Caki2 (cell line): ENCODE data around the gene TOMM70. TPM values are rescaled to one million over a fixed set of nuclear protein-coding genes. Genes with fewer than 3 reads are reported as not detected.
"Not testable (repeated sequence)": the region's sequence is repeated elsewhere in the genome, so short reads cannot be mapped to it uniquely, and the experiment has no call there.

Source experiments
- DNase-seq: peaks from one replicate; pipeline ENCODE4 v3.0.0-alpha.2; 2015; ENCODE audit warnings: low read depth
- in situ Hi-C: cut with HindIII; loops from 2 replicates; pipeline ENCODE4 v1.10.0; 2016; ENCODE audit warnings: low sequenced_read_pairs, low pct_unique_long_range_greater_than_20kb, mixed read lengths
- total RNA-seq: library from RNA; depleted of rRNA; stranded (reverse); fragments of >200 nt; shearing (Covaris generic); gene quantifications from 2 replicates; pipeline ENCODE4 v1.2.3, GENCODE V29; 2014; ENCODE audit warnings: low replicate concordance; rRNA removed

TOMM70 gene
- total RNA-seq, 1 experiment from 2014 or later, result 42.6 TPM

GRCh38 chr3:100335434-100335833, 65.5 kb downstream of the TOMM70 start:
- DNase-seq, result peak; percentile 19
- in situ Hi-C loops, result no loop called here

GRCh38 chr3:100334488-100335351, 66.2 kb downstream of the TOMM70 start, which contains the start of gene NIT2:
Gene NIT2 (plus strand): TSS chr3:100334757. CDS start chr3:100334792, 35 bp downstream.
- peak; percentile 80 for DNase-seq
- in situ Hi-C loops, result no loop called here

- DNase-seq, result no peak
- in situ Hi-C loops, result no loop called here
Measured at GRCh38 chr3:100333970-100334487, 66.9 kb downstream of the TOMM70 start.

GRCh38 chr3:100333051-100333450, 67.8 kb downstream of the TOMM70 start:
- DNase-seq, result no peak
- in situ Hi-C loops, result no loop called here

GRCh38 chr3:100331660-100332059, 69.2 kb downstream of the TOMM70 start:
- DNase-seq, result no peak
- in situ Hi-C loops, result no loop called here

GRCh38 chr3:100330651-100331050, 70.2 kb downstream of the TOMM70 start:
- in situ Hi-C loops, result no loop called here

GRCh38 chr3:100329800-100330489, 70.9 kb downstream of the TOMM70 start:
- no peak for DNase-seq
- in situ Hi-C loops, result no loop called here

More at GRCh38 chr3:100330651-100331050, 70.2 kb downstream of the TOMM70 start:
- DNase-seq, result no peak

GRCh38 chr3:100327377-100327776, 73.5 kb downstream of the TOMM70 start:
- DNase-seq, in situ Hi-C loops: not testable (repeated sequence)

- in situ Hi-C loops, result no loop called here
- no peak for DNase-seq
Measured at GRCh38 chr3:100325827-100326226, 75.1 kb downstream of the TOMM70 start.

GRCh38 chr3:100324044-100324443, 76.8 kb downstream of the TOMM70 start:
- DNase-seq, result no peak
- in situ Hi-C loops, result no loop called here

- in situ Hi-C loops, result no loop called here
- no peak for DNase-seq
Measured at GRCh38 chr3:100319951-100320350, 80.9 kb downstream of the TOMM70 start.

GRCh38 chr3:100317912-100318311, 83.0 kb downstream of the TOMM70 start:
- DNase-seq, result no peak
- in situ Hi-C loops, result no loop called here

- in situ Hi-C loops, result no loop called here
- peak; percentile 40 for DNase-seq
Measured at GRCh38 chr3:100316641-100317069, 84.2 kb downstream of the TOMM70 start.

Other genes with a start within 250 kb of the TOMM70 start
- 7.0 and 8.9 TPM in 2 replicates for gene TBC1D23, start 140.1 kb downstream of the TOMM70 start, total RNA-seq
- gene NIT2, start 66.3 kb downstream of the TOMM70 start, total RNA-seq, result 108 and 109 TPM in 2 replicates
- gene LNP1, start 450 bp upstream of the TOMM70 start, total RNA-seq, result 10.8 TPM in 2 replicates
- 13.0 and 24.5 TPM in 2 replicates for gene TMEM45A, start 91.5 kb upstream of the TOMM70 start, total RNA-seq
- not detected in 2 replicates for gene ADGRG7, start 208.5 kb upstream of the TOMM70 start, total RNA-seq